Cardiac fibroblast (primary cell): ENCODE measurements around the gene SULT1C4.

ENCODE experiments used
- DNase-seq, 2 donors: peaks; one replicate each; pipeline versions ENCODE4 v3.0.0 to v3.0.0-alpha.2; 2010; ENCODE audit warnings: low read depth in 2 of 2
- H3K4me3 ChIP-seq, 2 donors: replicated peaks in 1 of 2; 1 replicate in 1 of 2; 2 replicates in 1 of 2; pipeline ENCODE4 v1.5.1; 2011; ENCODE audit warnings: low read depth in 2 of 2, low read length in 2 of 2, mild to moderate bottlenecking in 2 of 2, moderate library complexity in 1 of 2
- TF ChIP-seq, protein P1 (sequence below): IDR thresholded peaks from one replicate; pipeline ENCODE4 v1.5.1; 2011; ENCODE audit warnings: low read depth, mild to moderate bottlenecking, low read length, inconsistent platforms

The SULT1C4 gene

DNA sequence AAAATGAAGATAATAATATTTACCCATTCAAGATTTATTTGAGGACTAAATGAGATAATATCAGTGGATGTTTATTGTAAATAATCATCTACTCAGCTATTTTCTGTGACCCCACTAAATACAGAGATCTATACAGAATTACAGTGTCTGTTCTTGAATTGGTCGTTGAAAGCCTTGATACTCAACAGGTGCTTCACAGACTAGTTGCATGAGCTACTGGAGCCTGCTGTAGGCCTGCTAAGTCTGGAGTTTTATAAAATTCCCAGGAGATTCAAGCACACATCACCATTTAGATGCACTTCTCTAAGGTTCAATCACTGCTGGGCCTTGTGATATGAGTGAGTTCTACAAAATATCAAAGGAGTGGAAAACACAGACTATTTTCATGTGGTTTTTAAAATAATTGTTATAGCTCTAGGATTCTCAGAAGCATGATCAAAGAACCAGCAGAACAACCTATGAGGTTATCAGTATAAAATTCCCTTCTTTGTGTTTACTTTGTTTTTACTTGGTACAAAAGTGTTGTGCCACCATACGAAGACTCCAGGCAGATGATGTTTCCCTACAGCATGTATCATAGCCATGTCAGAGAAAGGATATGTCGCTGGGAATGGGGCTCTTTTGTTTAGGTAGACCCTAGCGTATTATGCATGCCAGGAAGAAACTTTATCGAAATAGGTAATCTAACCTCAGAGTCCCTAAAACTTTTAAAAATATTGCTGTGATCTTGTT is 7.1 kb downstream of the SULT1C4 start:
- TF ChIP-seq, protein P1, sequence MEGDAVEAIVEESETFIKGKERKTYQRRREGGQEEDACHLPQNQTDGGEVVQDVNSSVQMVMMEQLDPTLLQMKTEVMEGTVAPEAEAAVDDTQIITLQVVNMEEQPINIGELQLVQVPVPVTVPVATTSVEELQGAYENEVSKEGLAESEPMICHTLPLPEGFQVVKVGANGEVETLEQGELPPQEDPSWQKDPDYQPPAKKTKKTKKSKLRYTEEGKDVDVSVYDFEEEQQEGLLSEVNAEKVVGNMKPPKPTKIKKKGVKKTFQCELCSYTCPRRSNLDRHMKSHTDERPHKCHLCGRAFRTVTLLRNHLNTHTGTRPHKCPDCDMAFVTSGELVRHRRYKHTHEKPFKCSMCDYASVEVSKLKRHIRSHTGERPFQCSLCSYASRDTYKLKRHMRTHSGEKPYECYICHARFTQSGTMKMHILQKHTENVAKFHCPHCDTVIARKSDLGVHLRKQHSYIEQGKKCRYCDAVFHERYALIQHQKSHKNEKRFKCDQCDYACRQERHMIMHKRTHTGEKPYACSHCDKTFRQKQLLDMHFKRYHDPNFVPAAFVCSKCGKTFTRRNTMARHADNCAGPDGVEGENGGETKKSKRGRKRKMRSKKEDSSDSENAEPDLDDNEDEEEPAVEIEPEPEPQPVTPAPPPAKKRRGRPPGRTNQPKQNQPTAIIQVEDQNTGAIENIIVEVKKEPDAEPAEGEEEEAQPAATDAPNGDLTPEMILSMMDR = no peak
- H3K4me3 ChIP-seq = no peak overlapping the region
- DNase-seq = no peak

DNA sequence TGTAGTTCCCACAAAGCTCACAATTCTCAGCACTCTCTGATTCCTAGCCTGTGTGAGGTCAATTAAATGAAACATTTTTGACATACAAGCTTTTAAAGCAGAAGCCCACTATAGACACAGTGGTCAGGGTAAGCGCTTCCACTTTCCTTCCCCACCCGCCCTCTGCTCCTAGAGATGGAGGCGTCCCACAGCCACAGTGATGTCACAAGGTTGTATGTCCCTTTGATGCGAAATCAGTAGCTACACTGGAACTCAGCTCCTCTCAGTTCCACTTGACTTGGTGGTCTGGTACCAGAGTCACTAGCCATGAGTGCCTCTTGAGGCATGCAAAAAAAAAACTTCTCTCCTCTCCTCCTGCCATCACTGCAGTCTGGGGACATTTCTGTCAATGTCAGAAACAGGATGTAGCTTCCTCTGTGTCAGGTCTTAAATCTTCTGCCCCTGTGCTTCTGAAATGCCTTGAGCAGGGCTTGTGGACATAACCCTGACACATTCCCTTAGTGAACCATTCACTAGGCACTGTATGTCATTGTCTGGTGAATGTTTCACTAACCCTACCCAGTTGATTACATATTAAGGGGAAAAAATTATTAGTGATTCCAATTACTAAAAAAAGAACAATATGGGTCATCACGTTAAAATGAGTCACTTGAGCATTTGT is 7.8 kb downstream of the SULT1C4 start:
- DNase-seq = no peak
- H3K4me3 ChIP-seq = no peak overlapping the region
- TF ChIP-seq, protein P1 = no peak

DNA sequence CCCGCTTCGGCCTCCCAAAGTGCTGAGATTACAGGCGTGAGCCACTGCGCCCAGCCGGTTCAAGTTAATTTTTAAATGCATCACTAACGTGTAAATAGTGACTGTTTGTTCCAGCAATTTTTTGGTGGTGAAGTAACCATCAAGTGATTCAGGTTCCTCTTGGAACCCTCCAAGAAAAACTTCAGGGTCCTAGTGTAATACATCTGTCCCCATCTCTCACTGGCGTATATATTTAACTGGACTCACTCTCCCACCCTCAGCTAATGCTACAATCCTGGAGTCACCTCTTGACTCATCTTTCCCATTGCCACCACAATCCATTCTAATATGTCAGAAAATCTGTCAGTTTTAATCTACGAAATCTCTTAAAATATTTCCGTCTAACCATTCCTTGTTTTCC is 10.3 kb downstream of the SULT1C4 start:
- TF ChIP-seq, protein P1 = no peak
- no peak for DNase-seq
- H3K4me3 ChIP-seq = no peak overlapping the region

DNA sequence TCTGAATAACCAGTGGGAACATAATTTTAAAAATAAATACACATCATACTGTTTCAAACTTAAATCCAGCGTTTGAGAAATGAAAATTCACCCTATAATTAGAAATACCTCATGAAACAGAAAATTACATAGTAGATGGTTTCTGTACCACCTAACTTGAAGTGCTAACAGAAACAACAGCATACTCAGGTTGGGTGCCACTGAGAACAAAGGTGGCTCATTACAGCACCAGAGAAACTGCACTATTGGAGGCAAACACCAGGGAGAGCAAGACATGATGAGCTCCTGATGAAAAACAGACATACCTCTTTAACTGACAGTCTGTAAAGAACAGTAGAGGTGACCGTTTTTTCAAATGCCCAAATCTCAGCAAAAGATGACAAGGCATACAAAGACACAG is 12.6 kb downstream of the SULT1C4 start:
- TF ChIP-seq, protein P1 = no peak
- H3K4me3 ChIP-seq = no peak overlapping the region
- no peak for DNase-seq

DNA sequence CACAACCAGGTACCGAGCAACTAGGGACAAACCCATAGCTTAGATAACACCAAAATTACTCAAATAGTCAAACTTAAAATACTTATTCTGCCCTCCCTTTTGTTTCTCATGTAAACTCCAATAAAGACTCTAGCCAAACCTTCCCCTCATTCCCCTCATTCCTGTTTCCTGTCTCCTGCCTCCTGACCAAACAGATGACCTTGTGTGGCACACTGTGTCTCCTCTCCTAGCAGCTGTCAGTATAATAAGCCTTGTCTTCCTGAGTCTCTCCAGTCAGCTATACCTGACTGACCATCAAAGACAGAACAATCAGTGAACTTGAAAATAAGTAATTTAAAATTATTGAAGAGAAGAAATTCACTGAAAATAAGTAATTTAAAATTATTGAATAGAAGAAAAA is 14.3 kb downstream of the SULT1C4 start:
- no peak overlapping the region for H3K4me3 ChIP-seq
- DNase-seq = no peak
- TF ChIP-seq, protein P1 = no peak

DNA sequence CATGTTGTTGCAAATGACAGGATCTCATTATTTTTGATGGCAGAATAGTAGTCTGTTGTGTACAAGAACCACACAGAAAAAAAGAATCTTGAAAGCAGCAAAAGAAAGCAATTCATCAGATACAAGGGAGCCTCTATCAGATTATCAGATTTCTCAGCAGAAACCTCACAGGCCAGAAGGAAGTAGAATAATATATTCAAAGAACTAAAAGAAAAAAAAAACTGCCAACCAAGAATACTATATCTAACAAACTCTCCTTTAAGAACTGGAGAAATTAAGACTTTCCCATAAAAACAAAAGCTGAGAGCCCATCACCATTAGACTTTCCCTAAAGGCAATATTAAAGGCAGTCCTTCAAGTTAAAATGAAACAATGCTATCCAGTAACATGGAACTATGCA is 15.4 kb downstream of the SULT1C4 start:
- no peak for DNase-seq
- TF ChIP-seq, protein P1 = no peak
- H3K4me3 ChIP-seq = no peak overlapping the region
